HEK293 (cell line): ENCODE measurements around the gene BTBD8.

Experiments
- GLIS2 ChIP-seq: fragments of 450-650 bp; formaldehyde crosslinking; IDR thresholded peaks from 2 replicates; pipeline ENCODE4 v1.5.1; 2016; ENCODE audit warnings: missing biosample characterization, missing genetic modification characterization
- REST ChIP-seq: fragments of 450-650 bp; formaldehyde crosslinking; IDR thresholded peaks from 2 replicates; pipeline ENCODE4 v1.5.1; 2016; ENCODE audit warnings: missing biosample characterization, missing genetic modification characterization
- TCF7L2 ChIP-seq: IDR thresholded peaks from 2 replicates; pipeline ENCODE4 v1.6.1; 2011; ENCODE audit warnings: low read depth, mild to moderate bottlenecking, inconsistent platforms, low read length, moderate library complexity, borderline replicate concordance
- ZBTB1 ChIP-seq: fragments of 450-650 bp; formaldehyde crosslinking; IDR thresholded peaks from 2 replicates; pipeline ENCODE4 v1.5.1; 2016; ENCODE audit warnings: missing biosample characterization, missing genetic modification characterization
- ZBTB7A ChIP-seq: fragments of 450-650 bp; formaldehyde crosslinking; IDR thresholded peaks from 2 replicates; pipeline ENCODE4 v1.5.1; 2016; ENCODE audit warnings: low read depth, missing biosample characterization, missing genetic modification characterization
- ZNF133 ChIP-seq: fragments of 450-650 bp; formaldehyde crosslinking; IDR thresholded peaks from 2 replicates; pipeline ENCODE4 v1.5.1; 2016; ENCODE audit warnings: missing biosample characterization, missing genetic modification characterization
- ZNF391 ChIP-seq: fragments of 450-650 bp; formaldehyde crosslinking; IDR thresholded peaks from 2 replicates; pipeline ENCODE4 v1.5.1; 2016; ENCODE audit warnings: low read depth, missing biosample characterization, missing genetic modification characterization, borderline replicate concordance
- ZNF423 ChIP-seq: fragments of 450-650 bp; formaldehyde crosslinking; IDR thresholded peaks from 2 replicates; pipeline ENCODE4 v1.5.1; 2016; ENCODE audit warnings: missing biosample characterization, missing genetic modification characterization
- ZSCAN23 ChIP-seq: fragments of 450-650 bp; formaldehyde crosslinking; IDR thresholded peaks from 2 replicates; pipeline ENCODE4 v1.5.1; 2016; ENCODE audit warnings: missing biosample characterization, missing genetic modification characterization
- TF ChIP-seq, protein P1 (sequence below): fragments of 450-650 bp; formaldehyde crosslinking; IDR thresholded peaks from 2 replicates; pipeline ENCODE4 v1.5.1; 2016; ENCODE audit warnings: missing biosample characterization, missing genetic modification characterization
- TF ChIP-seq, protein P2 (sequence below): fragments of 450-650 bp; formaldehyde crosslinking; IDR thresholded peaks from 2 replicates; pipeline ENCODE4 v1.5.1; 2016; ENCODE audit warnings: missing biosample characterization, missing genetic modification characterization
- TF ChIP-seq, protein P3 (sequence below): fragments of 450-650 bp; formaldehyde crosslinking; IDR thresholded peaks from 2 replicates; pipeline ENCODE4 v1.5.1; 2016; ENCODE audit warnings: missing biosample characterization, missing genetic modification characterization, low read depth

- TF ChIP-seq, protein P1, sequence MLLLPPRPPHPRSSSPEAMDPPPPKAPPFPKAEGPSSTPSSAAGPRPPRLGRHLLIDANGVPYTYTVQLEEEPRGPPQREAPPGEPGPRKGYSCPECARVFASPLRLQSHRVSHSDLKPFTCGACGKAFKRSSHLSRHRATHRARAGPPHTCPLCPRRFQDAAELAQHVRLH = no peak
- TF ChIP-seq, protein P2, sequence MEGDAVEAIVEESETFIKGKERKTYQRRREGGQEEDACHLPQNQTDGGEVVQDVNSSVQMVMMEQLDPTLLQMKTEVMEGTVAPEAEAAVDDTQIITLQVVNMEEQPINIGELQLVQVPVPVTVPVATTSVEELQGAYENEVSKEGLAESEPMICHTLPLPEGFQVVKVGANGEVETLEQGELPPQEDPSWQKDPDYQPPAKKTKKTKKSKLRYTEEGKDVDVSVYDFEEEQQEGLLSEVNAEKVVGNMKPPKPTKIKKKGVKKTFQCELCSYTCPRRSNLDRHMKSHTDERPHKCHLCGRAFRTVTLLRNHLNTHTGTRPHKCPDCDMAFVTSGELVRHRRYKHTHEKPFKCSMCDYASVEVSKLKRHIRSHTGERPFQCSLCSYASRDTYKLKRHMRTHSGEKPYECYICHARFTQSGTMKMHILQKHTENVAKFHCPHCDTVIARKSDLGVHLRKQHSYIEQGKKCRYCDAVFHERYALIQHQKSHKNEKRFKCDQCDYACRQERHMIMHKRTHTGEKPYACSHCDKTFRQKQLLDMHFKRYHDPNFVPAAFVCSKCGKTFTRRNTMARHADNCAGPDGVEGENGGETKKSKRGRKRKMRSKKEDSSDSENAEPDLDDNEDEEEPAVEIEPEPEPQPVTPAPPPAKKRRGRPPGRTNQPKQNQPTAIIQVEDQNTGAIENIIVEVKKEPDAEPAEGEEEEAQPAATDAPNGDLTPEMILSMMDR = no peak
- TF ChIP-seq ZBTB1 (no peak), ZNF423 (tag by site-specific recombination) (no peak), REST (no peak), GLIS2 (tag by site-specific recombination) (no peak), ZBTB7A (tag by site-specific recombination) (no peak), ZNF391 (no peak), ZNF133 (tag by site-specific recombination) (no peak), ZSCAN23 (tag by site-specific recombination) (no peak), TCF7L2 (no peak)
- TF ChIP-seq, protein P3, sequence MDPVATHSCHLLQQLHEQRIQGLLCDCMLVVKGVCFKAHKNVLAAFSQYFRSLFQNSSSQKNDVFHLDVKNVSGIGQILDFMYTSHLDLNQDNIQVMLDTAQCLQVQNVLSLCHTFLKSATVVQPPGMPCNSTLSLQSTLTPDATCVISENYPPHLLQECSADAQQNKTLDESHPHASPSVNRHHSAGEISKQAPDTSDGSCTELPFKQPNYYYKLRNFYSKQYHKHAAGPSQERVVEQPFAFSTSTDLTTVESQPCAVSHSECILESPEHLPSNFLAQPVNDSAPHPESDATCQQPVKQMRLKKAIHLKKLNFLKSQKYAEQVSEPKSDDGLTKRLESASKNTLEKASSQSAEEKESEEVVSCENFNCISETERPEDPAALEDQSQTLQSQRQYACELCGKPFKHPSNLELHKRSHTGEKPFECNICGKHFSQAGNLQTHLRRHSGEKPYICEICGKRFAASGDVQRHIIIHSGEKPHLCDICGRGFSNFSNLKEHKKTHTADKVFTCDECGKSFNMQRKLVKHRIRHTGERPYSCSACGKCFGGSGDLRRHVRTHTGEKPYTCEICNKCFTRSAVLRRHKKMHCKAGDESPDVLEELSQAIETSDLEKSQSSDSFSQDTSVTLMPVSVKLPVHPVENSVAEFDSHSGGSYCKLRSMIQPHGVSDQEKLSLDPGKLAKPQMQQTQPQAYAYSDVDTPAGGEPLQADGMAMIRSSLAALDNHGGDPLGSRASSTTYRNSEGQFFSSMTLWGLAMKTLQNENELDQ (tag by site-specific recombination) = no peak
These were observed 13.8 kb upstream of the BTBD8 start for GRCh38 chr1:92066321-92066720.
